ENCODE measurements around the gene LAMA2. TPM values are rescaled to one million over a fixed set of nuclear protein-coding genes. Genes with fewer than 3 reads are reported as not detected.
A peak's percentile ranks its signal among the peaks of the same experiment; 100 is the strongest.
"Not testable (repeated sequence)": the region's sequence is repeated elsewhere in the genome, so short reads cannot be mapped to it uniquely, and the experiment has no call there.

LAMA2 gene
- total RNA-seq, 1 experiment from 2014 or later: 3.3 TPM

- Histone ChIP-seq H3K27me3 (replicated peaks) (no peaks in the 10 kb centered on the region; the same call in 1 of the 2 replicates), H3K9me3 (replicated peaks) (no peaks in the 10 kb centered on the region), H3K4me1 (replicated peaks) (no peaks in the 10 kb centered on the region), H3K4me3 (no peak overlapping the region), H3K27ac (no peak overlapping the region), H3K36me3 (no peaks in the 10 kb centered on the region)
- DNase-seq (ENCODE audit: low read depth in 1 of 2, low spot score in 2 of 2): no peak
These were observed 257.6 kb downstream of the LAMA2 start for GRCh38 chr6:129140526-129140925.

- Histone ChIP-seq H3K36me3 (no peaks in the 10 kb centered on the region), H3K4me1 (replicated peaks) (no peaks in the 10 kb centered on the region), H3K27me3 (replicated peaks) (no peaks in the 10 kb centered on the region; the same call in 1 of the 2 replicates), H3K27ac (no peak overlapping the region), H3K9me3 (replicated peaks) (no peaks in the 10 kb centered on the region), H3K4me3 (no peak overlapping the region)
- DNase-seq (ENCODE audit: low read depth in 1 of 2, low spot score in 2 of 2): no peak
These were observed 258.6 kb downstream of the LAMA2 start for GRCh38 chr6:129141499-129141898.

- no peak for DNase-seq (ENCODE audit: low read depth in 1 of 2, low spot score in 2 of 2)
- Histone ChIP-seq H3K9me3 (replicated peaks) (no peaks in the 10 kb centered on the region), H3K27me3 (replicated peaks) (no peaks in the 10 kb centered on the region), H3K27ac (no peak overlapping the region), H3K4me3 (no peak overlapping the region), H3K4me1 (replicated peaks) (no peaks in the 10 kb centered on the region), H3K36me3 (no peaks in the 10 kb centered on the region)
These were observed 264.0 kb downstream of the LAMA2 start for GRCh38 chr6:129146902-129147301.

- Histone ChIP-seq H3K9me3 (replicated peaks) (no peaks in the 10 kb centered on the region), H3K27me3 (replicated peaks) (no peaks in the 10 kb centered on the region), H3K4me1 (replicated peaks) (no peaks in the 10 kb centered on the region), H3K27ac (no peak overlapping the region), H3K4me3 (no peak overlapping the region), H3K36me3 (no peaks in the 10 kb centered on the region)
- DNase-seq (ENCODE audit: low read depth in 1 of 2, low spot score in 2 of 2): no peak
These were observed 267.6 kb downstream of the LAMA2 start for GRCh38 chr6:129150507-129150906.

- H3K4me1 ChIP-seq (replicated peaks): no peaks in the 10 kb centered on the region
- no peak overlapping the region for H3K27ac ChIP-seq
- H3K4me3 ChIP-seq: no peak overlapping the region
- no peak for DNase-seq (ENCODE audit: low read depth in 1 of 2, low spot score in 2 of 2)
- no peaks in the 10 kb centered on the region for H3K36me3 ChIP-seq
- H3K9me3 ChIP-seq (replicated peaks): no peaks in the 10 kb centered on the region
- H3K27me3 ChIP-seq (replicated peaks): no peaks in the 10 kb centered on the region
These were observed 270.3 kb downstream of the LAMA2 start for GRCh38 chr6:129153257-129153656.

- not testable (repeated sequence) for H3K4me1 ChIP-seq (replicated peaks); DNase-seq (ENCODE audit: low read depth in 1 of 2, low spot score in 2 of 2); H3K9me3 ChIP-seq (replicated peaks); H3K27me3 ChIP-seq (replicated peaks); H3K4me3 ChIP-seq; H3K36me3 ChIP-seq; H3K27ac ChIP-seq
These were observed 276.3 kb downstream of the LAMA2 start for GRCh38 chr6:129159242-129159641.

- no peak for DNase-seq (ENCODE audit: low read depth in 1 of 2, low spot score in 2 of 2)
- Histone ChIP-seq H3K27ac (no peak overlapping the region), H3K27me3 (replicated peaks) (no peaks in the 10 kb centered on the region), H3K36me3 (no peaks in the 10 kb centered on the region), H3K9me3 (replicated peaks) (no peaks in the 10 kb centered on the region), H3K4me1 (replicated peaks) (no peaks in the 10 kb centered on the region), H3K4me3 (no peak overlapping the region)
These were observed 279.7 kb downstream of the LAMA2 start for GRCh38 chr6:129162605-129163004.

- Histone ChIP-seq H3K36me3 (no peaks in the 10 kb centered on the region), H3K27ac (no peak overlapping the region), H3K27me3 (replicated peaks) (no peaks in the 10 kb centered on the region), H3K9me3 (replicated peaks) (no peaks in the 10 kb centered on the region), H3K4me3 (no peak overlapping the region), H3K4me1 (replicated peaks) (no peaks in the 10 kb centered on the region)
- no peak for DNase-seq (ENCODE audit: low read depth in 1 of 2, low spot score in 2 of 2)
These were observed 280.6 kb downstream of the LAMA2 start for GRCh38 chr6:129163551-129163950.

GRCh38 chr6:129164032-129164431 lies 281.1 kb downstream of the LAMA2 start:
- H3K27me3 ChIP-seq (replicated peaks): no peaks in the 10 kb centered on the region
- H3K27ac ChIP-seq: no peak overlapping the region
- H3K9me3 ChIP-seq (replicated peaks): no peaks in the 10 kb centered on the region
- no peak for DNase-seq (ENCODE audit: low read depth in 1 of 2, low spot score in 2 of 2)
- no peaks in the 10 kb centered on the region for H3K4me1 ChIP-seq (replicated peaks)
- no peaks in the 10 kb centered on the region for H3K36me3 ChIP-seq
- H3K4me3 ChIP-seq: no peak overlapping the region

- DNase-seq (ENCODE audit: low read depth in 1 of 2, low spot score in 2 of 2); H3K9me3 ChIP-seq (replicated peaks); H3K27me3 ChIP-seq (replicated peaks): not testable (repeated sequence)
These were observed 289.5 kb downstream of the LAMA2 start for GRCh38 chr6:129172279-129172995.

GRCh38 chr6:129175066-129175465 lies 292.1 kb downstream of the LAMA2 start:
- Histone ChIP-seq H3K4me1 (replicated peaks) (no peaks in the 10 kb centered on the region; the same call in 1 of the 2 replicates), H3K27ac (no peak overlapping the region), H3K9me3 (replicated peaks) (no peaks in the 10 kb centered on the region), H3K36me3 (no peaks in the 10 kb centered on the region), H3K27me3 (replicated peaks) (no peaks in the 10 kb centered on the region), H3K4me3 (no peak overlapping the region)
- DNase-seq (ENCODE audit: low read depth in 1 of 2, low spot score in 2 of 2): no peak

More at GRCh38 chr6:129172279-129172995, 289.5 kb downstream of the LAMA2 start:
- H3K4me3 ChIP-seq; H3K27ac ChIP-seq; H3K4me1 ChIP-seq (replicated peaks); H3K36me3 ChIP-seq: not testable (repeated sequence)

GRCh38 chr6:129177801-129178200 lies 294.9 kb downstream of the LAMA2 start:
- Histone ChIP-seq H3K27ac (no peak overlapping the region), H3K36me3 (no peaks in the 10 kb centered on the region), H3K4me1 (replicated peaks) (peaks cover 14% of the 10 kb centered on the region), H3K27me3 (replicated peaks) (no peaks in the 10 kb centered on the region), H3K9me3 (replicated peaks) (no peaks in the 10 kb centered on the region), H3K4me3 (no peak overlapping the region)
- DNase-seq (ENCODE audit: low read depth in 1 of 2, low spot score in 2 of 2): no peak

GRCh38 chr6:129179283-129179682 lies 296.3 kb downstream of the LAMA2 start:
- H3K4me3 ChIP-seq: no peak overlapping the region
- DNase-seq (ENCODE audit: low read depth in 1 of 2, low spot score in 2 of 2): no peak
- no peaks in the 10 kb centered on the region for H3K9me3 ChIP-seq (replicated peaks)
- no peaks in the 10 kb centered on the region for H3K36me3 ChIP-seq
- no peaks in the 10 kb centered on the region for H3K27me3 ChIP-seq (replicated peaks)
- H3K4me1 ChIP-seq (replicated peaks): peaks cover 22% of the 10 kb centered on the region
- H3K27ac ChIP-seq: no peak overlapping the region

- no peaks in the 10 kb centered on the region for H3K27me3 ChIP-seq (replicated peaks)
- peaks cover 27% of the 10 kb centered on the region for H3K4me1 ChIP-seq (replicated peaks)
- no peaks in the 10 kb centered on the region for H3K9me3 ChIP-seq (replicated peaks)
- no peaks in the 10 kb centered on the region for H3K36me3 ChIP-seq
- peak in 1 of 2 experiments; percentile 66 for DNase-seq (ENCODE audit: low read depth in 1 of 2, low spot score in 2 of 2)
- no peak overlapping the region for H3K4me3 ChIP-seq
- peak overlapping the region; percentile 85 for H3K27ac ChIP-seq
These were observed 298.1 kb downstream of the LAMA2 start for GRCh38 chr6:129181001-129181400.

GRCh38 chr6:129183187-129183591 lies 300.3 kb downstream of the LAMA2 start:
- H3K27me3 ChIP-seq (replicated peaks): no peaks in the 10 kb centered on the region
- DNase-seq (ENCODE audit: low read depth in 1 of 2, low spot score in 2 of 2): no peak
- no peaks in the 10 kb centered on the region for H3K9me3 ChIP-seq (replicated peaks)
- H3K4me1 ChIP-seq (replicated peaks): peaks cover 40% of the 10 kb centered on the region
- H3K27ac ChIP-seq: no peak overlapping the region
- H3K36me3 ChIP-seq: no peaks in the 10 kb centered on the region
- H3K4me3 ChIP-seq: no peak overlapping the region
